ENCODE results near the gene PLEK.

- TF ChIP-seq CTCF (IDR thresholded peaks at IDR 0.05; ENCODE audit: poor library complexity, severe bottlenecking) (no peak), POLR2AphosphoS5 (IDR thresholded peaks at IDR 0.05) (no peak)
Observed at GRCh38 chr2:68417926-68418325, 52.8 kb downstream of the PLEK start.
